ENCODE data around the gene ARAP3.
A peak's percentile ranks its signal among the peaks of the same experiment; 100 is the strongest.

ARAP3 gene

DNA sequence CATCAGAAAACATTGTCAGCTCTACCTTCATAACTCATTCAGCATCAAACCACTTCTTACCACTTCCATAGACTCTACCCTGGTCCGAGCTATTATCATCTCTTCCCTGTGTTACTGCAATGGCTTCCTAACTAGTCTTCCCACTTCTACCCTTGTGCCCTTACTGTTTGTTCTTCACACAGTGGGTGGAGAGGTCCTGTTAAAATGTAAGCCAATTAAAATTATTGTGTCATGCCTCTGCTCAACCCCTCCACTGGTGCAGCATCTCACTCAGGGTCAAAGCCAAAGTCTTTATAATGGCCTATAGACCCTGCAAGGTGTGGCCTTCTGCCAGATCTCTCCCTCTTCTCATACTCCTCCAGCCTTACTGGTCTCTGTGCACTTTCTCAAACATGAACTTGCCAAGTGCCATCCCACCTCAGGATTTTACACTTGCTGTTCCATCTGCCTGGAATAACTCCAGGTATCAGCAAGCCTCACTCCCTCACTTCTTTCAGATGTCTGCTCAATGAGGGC lies 22.8 kb upstream of the ARAP3 start:
- H3K4me1 Mint-ChIP-seq = peaks cover 15% of the 10 kb centered on the region
- H3K36me3 Mint-ChIP-seq (ENCODE audit: low read depth) = no peaks in the 10 kb centered on the region
- peaks cover 19% of the 10 kb centered on the region for H3K27me3 Mint-ChIP-seq (ENCODE audit: low read depth, poor library complexity)
- H3K4me3 Mint-ChIP-seq = no peak overlapping the region
- TF ChIP-seq, protein P1, sequence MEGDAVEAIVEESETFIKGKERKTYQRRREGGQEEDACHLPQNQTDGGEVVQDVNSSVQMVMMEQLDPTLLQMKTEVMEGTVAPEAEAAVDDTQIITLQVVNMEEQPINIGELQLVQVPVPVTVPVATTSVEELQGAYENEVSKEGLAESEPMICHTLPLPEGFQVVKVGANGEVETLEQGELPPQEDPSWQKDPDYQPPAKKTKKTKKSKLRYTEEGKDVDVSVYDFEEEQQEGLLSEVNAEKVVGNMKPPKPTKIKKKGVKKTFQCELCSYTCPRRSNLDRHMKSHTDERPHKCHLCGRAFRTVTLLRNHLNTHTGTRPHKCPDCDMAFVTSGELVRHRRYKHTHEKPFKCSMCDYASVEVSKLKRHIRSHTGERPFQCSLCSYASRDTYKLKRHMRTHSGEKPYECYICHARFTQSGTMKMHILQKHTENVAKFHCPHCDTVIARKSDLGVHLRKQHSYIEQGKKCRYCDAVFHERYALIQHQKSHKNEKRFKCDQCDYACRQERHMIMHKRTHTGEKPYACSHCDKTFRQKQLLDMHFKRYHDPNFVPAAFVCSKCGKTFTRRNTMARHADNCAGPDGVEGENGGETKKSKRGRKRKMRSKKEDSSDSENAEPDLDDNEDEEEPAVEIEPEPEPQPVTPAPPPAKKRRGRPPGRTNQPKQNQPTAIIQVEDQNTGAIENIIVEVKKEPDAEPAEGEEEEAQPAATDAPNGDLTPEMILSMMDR (IDR thresholded peaks at IDR 0.05) = no peak
- DNase-seq = no peak
- H3K9me3 Mint-ChIP-seq = no peaks in the 10 kb centered on the region
- no peak overlapping the region for H3K27ac Mint-ChIP-seq

DNA sequence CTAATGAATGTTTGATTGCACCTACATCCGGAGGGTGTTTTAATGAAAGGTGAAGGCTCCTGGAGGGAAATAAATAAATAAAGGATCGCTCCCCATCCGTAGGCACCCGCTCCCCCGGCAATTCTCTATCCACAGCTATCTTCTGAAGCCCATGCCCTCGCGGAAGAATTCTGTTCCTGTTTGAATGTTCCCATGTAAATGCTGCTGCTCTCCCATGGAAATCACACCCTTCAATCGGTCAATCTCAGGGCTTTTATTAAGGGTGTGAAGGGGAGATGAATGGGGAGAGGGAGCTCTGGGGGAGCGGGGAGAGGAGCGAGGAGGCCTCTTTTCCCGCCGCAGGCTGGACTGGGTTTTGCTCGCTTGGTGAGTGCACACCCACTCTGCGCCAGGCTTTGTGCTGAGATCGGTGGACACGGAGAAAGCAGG lies 21.1 kb upstream of the ARAP3 start:
- peaks cover 12% of the 10 kb centered on the region for H3K4me1 Mint-ChIP-seq
- H3K27me3 Mint-ChIP-seq (ENCODE audit: low read depth, poor library complexity) = peaks cover 4% of the 10 kb centered on the region
- H3K4me3 Mint-ChIP-seq = peak overlapping the region; percentile 77
- DNase-seq = no peak
- TF ChIP-seq, protein P1 (IDR thresholded peaks at IDR 0.05) = no peak
- no peaks in the 10 kb centered on the region for H3K36me3 Mint-ChIP-seq (ENCODE audit: low read depth)
- no peaks in the 10 kb centered on the region for H3K9me3 Mint-ChIP-seq
- H3K27ac Mint-ChIP-seq = no peak overlapping the region

DNA sequence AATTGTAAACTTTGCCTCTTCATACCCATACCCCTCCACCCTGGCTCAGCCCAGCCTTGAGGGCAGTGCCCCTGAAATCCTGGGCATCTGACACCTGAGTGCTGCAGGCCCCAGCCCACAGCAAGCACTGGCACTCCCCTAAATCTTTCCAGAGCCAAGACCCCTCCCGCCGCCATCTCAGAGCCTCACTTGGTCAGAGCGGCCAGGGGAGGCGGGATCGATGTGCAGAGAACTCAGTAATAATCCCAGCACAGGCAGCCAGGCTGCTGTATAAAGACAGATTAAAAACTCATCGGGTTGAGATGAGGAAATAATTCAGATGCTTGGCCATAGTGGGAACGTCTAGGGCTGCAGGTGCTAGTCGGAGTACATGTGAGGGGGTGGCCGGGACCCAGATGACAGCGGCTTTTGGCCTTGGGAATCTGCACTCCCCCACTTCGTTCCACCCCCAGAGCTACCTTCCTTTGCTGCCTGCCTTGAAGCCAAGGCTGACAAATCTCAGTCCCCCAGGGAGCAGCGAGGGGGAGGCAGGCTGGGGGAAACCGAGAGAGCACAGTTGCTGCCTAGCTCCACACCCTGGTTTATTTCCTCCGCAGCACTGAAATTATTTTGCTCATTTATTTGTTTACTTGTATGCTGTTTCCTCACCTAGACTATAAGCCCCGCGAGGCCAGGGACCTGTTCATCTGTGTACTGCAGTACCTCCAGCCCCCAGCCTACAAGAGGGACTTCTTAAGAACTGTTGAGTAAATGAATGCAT lies 19.5 kb upstream of the ARAP3 start:
- no peak for DNase-seq
- Mint-ChIP-seq H3K36me3 (ENCODE audit: low read depth) (no peaks in the 10 kb centered on the region), H3K27ac (no peak overlapping the region), H3K4me1 (peaks cover 12% of the 10 kb centered on the region), H3K4me3 (peak overlapping the region; percentile 77), H3K9me3 (no peaks in the 10 kb centered on the region), H3K27me3 (ENCODE audit: low read depth, poor library complexity) (no peaks in the 10 kb centered on the region)
- TF ChIP-seq, protein P1 (IDR thresholded peaks at IDR 0.05) = no peak

DNA sequence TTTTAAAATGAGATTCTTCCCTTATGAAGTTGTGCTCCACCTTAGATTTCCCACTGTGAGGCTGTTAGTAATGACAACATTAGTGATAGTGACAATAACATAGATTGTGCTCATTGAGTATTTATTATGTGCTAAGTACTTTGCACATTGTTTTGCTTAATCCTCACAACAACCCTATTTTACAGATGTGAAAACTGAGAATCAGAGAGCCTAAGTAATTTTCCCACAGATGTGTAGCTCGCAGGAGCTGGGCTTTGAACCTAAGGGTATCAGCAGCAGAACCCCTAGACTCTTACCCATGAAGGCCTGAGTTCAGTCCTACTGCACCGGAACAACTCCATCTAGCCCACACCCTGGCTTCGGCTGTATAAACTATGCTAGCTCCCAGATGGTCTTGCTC lies 15.6 kb upstream of the ARAP3 start:
- no peak for DNase-seq
- Mint-ChIP-seq H3K9me3 (no peaks in the 10 kb centered on the region), H3K4me3 (no peak overlapping the region), H3K27me3 (ENCODE audit: low read depth, poor library complexity) (peaks cover 31% of the 10 kb centered on the region), H3K27ac (no peak overlapping the region), H3K4me1 (peaks cover 13% of the 10 kb centered on the region), H3K36me3 (ENCODE audit: low read depth) (no peaks in the 10 kb centered on the region)
- TF ChIP-seq, protein P1 (IDR thresholded peaks at IDR 0.05) = no peak

DNA sequence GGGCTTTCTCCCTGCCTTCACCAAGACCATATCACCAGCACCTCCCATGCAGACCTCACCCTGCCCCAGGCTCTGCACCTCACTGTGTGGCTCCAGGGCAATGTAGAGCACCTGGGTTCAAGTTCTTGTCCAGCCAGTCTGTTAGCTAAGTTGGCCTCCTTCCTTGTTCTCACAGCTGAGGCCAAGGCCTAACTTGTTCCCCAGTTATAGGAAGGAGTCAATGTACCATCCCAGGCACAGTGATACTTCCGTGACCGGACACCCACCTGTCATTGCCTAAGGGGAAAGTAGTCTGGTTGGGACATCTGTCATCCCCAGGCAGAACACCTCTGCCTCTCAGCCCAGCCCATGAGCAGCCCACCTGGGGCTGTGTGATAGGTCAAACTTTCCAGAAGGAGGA lies 14.4 kb upstream of the ARAP3 start:
- H3K4me1 Mint-ChIP-seq = peaks cover 18% of the 10 kb centered on the region
- no peaks in the 10 kb centered on the region for H3K36me3 Mint-ChIP-seq (ENCODE audit: low read depth)
- no peaks in the 10 kb centered on the region for H3K9me3 Mint-ChIP-seq
- no peak for DNase-seq
- H3K27me3 Mint-ChIP-seq (ENCODE audit: low read depth, poor library complexity) = peaks cover 42% of the 10 kb centered on the region
- H3K4me3 Mint-ChIP-seq = no peak overlapping the region
- TF ChIP-seq, protein P1 (IDR thresholded peaks at IDR 0.05) = no peak
- no peak overlapping the region for H3K27ac Mint-ChIP-seq
